ENCODE data around the gene RAB10. TPM values are rescaled to one million over a fixed set of nuclear protein-coding genes. Genes with fewer than 3 reads are reported as not detected.
A peak's percentile ranks its signal among the peaks of the same experiment; 100 is the strongest.

The RAB10 gene
- total and polyA plus RNA-seq, 2 of the 13 experiments (the other 11 are each of a cell fraction or from before 2014, with no cell fraction given): 48.2 to 120 TPM

DNA sequence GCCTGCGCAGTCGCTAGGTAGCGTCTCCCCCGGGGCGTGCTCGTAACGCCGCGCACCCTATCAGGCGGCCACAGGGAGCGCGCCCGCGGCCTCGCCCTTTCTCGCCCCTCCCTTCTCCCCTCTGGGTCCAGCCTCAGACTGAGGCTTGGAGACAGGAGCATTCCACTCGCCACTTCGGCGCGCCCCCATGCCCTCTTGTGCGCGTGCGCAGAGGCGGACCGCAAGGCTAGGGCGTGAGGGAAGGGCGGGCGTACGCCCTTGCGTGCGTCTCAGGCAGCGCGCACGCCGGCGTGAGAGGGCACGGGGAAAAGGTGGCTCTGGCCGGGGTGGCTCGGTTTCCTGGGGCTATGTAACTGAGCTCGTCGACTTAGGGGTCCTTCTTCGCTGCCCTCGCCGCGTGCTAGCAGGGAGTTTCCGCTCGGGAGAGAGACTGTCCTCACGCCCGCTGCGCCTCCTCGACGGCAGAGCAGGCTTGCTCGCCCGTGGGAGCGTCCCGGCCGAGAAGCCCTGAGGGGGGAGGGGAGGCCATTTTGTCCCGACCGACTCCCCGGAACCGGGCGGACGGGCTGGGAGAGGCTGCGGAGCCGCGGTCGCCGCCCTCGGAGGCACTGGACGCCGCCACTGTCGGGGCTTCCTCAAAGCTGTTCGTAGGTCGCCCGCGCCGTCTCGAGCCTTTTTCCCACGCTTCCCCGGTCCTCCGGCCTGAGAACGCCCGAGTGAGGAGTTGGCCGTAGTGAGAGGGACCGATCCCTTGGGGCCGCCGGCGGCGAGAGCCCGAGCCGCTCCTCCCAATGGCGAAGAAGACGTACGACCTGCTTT lies at the start of gene RAB10 (continued):
- TF ChIP-seq, protein P1, sequence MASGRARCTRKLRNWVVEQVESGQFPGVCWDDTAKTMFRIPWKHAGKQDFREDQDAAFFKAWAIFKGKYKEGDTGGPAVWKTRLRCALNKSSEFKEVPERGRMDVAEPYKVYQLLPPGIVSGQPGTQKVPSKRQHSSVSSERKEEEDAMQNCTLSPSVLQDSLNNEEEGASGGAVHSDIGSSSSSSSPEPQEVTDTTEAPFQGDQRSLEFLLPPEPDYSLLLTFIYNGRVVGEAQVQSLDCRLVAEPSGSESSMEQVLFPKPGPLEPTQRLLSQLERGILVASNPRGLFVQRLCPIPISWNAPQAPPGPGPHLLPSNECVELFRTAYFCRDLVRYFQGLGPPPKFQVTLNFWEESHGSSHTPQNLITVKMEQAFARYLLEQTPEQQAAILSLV (CRISPR knock-in tag; IDR thresholded peaks at IDR 0.05; ENCODE audit: borderline replicate concordance): peak; percentile 98
- TF ChIP-seq ZNF678 (CRISPR knock-in tag; IDR thresholded peaks at IDR 0.05) (peak; percentile 89), HDAC2 (CRISPR knock-in tag; IDR thresholded peaks at IDR 0.05) (peak; percentile 85), MBD4 (IDR thresholded peaks at IDR 0.05; ENCODE audit: borderline replicate concordance, low read length) (no peak), YY1 (IDR thresholded peaks at IDR 0.05; ENCODE audit: insufficient read depth, insufficient replicate concordance, low read depth, low read length) (peak; percentile 91), ZNF549 (CRISPR knock-in tag; IDR thresholded peaks at IDR 0.05) (0 out of 2 replicates have a peak, but pooled peaks have one; percentile 56), ZNF570 (CRISPR knock-in tag; IDR thresholded peaks at IDR 0.05; ENCODE audit: borderline replicate concordance) (no peak)
- TF ChIP-seq, protein P2, sequence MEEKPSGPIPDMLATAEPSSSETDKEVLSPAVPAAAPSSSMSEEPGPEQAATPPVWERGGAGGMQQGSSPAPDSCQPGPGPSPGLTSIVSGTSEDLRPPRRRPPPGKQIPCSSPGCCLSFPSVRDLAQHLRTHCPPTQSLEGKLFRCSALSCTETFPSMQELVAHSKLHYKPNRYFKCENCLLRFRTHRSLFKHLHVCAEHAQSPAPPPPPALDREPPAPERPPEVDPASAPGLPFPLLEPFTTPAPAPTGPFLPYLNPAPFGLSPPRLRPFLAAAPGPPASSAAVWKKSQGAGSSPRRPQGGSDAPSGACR (CRISPR knock-in tag; IDR thresholded peaks at IDR 0.05): peak; percentile 99; the same call in 1 of the 2 replicates
- TF ChIP-seq, protein P3, sequence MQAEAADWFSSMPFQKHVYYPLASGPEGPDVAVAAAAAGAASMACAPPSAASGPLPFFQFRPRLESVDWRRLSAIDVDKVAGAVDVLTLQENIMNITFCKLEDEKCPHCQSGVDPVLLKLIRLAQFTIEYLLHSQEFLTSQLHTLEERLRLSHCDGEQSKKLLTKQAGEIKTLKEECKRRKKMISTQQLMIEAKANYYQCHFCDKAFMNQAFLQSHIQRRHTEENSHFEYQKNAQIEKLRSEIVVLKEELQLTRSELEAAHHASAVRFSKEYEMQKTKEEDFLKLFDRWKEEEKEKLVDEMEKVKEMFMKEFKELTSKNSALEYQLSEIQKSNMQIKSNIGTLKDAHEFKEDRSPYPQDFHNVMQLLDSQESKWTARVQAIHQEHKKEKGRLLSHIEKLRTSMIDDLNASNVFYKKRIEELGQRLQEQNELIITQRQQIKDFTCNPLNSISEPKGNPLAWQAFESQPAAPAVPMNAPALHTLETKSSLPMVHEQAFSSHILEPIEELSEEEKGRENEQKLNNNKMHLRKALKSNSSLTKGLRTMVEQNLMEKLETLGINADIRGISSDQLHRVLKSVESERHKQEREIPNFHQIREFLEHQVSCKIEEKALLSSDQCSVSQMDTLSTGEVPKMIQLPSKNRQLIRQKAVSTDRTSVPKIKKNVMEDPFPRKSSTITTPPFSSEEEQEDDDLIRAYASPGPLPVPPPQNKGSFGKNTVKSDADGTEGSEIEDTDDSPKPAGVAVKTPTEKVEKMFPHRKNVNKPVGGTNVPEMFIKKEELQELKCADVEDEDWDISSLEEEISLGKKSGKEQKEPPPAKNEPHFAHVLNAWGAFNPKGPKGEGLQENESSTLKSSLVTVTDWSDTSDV (CRISPR knock-in tag; IDR thresholded peaks at IDR 0.05): 0 out of 2 replicates have a peak, but pooled peaks have one; percentile 87
- TF ChIP-seq, protein P4, sequence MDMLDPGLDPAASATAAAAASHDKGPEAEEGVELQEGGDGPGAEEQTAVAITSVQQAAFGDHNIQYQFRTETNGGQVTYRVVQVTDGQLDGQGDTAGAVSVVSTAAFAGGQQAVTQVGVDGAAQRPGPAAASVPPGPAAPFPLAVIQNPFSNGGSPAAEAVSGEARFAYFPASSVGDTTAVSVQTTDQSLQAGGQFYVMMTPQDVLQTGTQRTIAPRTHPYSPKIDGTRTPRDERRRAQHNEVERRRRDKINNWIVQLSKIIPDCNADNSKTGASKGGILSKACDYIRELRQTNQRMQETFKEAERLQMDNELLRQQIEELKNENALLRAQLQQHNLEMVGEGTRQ (IDR thresholded peaks at IDR 0.05; ENCODE audit: low read depth, low read length): no peak
- TF ChIP-seq, protein P4 (CRISPR knock-in tag; IDR thresholded peaks at IDR 0.05; ENCODE audit: borderline replicate concordance): no peak; the same call in 1 of the 2 replicates
- TF ChIP-seq, protein P5, sequence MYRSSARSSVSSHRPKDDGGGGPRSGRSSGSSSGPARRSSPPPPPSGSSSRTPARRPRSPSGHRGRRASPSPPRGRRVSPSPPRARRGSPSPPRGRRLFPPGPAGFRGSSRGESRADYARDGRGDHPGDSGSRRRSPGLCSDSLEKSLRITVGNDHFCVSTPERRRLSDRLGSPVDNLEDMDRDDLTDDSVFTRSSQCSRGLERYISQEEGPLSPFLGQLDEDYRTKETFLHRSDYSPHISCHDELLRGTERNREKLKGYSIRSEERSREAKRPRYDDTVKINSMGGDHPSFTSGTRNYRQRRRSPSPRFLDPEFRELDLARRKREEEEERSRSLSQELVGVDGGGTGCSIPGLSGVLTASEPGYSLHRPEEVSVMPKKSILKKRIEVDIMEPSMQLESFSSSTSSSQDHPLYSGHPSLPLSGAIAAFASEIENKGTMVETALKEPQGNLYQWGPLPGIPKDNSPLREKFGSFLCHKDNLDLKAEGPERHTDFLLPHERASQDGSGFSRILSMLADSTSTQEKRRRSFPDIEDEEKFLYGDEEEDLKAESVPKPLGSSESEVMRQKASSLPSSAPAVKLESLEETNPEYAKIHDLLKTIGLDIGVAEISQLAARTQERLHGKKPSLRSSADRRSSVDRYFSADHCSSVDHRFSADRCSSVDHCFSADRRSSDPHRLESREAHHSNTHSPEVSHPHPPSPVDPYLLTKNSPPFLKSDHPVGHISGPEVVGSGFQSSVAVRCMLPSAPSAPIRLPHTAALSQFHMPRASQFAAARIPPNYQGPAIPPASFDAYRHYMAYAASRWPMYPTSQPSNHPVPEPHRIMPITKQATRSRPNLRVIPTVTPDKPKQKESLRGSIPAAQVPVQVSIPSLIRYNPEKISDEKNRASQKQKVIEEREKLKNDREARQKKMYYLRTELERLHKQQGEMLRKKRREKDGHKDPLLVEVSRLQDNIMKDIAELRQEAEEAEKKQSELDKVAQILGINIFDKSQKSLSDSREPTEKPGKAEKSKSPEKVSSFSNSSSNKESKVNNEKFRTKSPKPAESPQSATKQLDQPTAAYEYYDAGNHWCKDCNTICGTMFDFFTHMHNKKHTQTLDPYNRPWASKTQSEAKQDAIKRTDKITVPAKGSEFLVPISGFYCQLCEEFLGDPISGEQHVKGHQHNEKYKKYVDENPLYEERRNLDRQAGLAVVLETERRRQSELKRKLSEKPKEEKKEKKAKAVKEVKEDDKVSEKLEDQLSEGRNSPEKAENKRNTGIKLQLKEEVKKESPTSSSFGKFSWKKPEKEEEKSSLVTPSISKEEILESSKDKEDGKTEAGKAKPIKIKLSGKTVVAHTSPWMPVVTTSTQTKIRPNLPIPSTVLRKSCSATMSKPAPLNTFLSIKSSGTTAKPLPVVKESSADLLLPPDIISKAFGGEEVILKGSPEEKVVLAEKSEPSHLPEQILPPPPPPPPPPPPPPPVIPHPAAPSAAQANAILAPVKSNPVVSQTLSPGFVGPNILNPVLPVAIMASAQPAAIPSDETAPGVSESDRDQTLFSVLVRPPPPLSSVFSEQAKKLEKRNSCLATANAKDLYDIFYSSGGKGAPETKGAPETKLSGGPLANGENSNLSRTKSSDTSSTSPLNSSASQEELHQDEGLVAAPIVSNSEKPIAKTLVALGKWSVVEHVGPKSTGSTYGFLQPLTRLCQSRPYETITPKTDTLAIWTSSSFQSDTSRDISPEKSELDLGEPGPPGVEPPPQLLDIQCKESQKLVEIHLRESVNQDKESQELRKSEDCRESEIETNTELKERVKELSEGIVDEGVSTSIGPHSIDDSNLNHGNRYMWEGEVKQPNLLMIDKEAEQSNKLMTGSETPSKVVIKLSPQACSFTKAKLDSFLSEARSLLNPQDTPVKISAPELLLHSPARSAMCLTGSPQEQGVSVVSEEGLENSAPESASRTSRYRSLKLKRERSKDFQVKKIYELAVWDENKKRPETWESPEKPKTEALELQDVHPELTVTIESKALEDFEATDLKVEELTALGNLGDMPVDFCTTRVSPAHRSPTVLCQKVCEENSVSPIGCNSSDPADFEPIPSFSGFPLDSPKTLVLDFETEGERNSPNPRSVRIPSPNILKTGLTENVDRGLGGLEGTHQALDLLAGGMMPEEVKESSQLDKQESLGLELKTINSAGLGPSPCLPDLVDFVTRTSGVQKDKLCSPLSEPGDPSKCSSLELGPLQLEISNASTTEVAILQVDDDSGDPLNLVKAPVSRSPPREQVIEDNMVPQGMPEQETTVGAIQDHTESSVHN (CRISPR knock-in tag; IDR thresholded peaks at IDR 0.05): peak; percentile 76; the same call in 1 of the 2 replicates

Measured in HepG2 (cell line).